DMS153 treated with DMSO at 0.1 percent for 48 hours (cell line): ENCODE results near the gene PTPRN2.
"Not testable (repeated sequence)": the region's sequence is repeated elsewhere in the genome, so short reads cannot be mapped to it uniquely, and the experiment has no call there.

Experiments
- DNase-seq: peaks from one replicate; lab custom pipeline; 2025; ENCODE audit not compliant: unreplicated experiment; lab: John Stamatoyannopoulos, UW

Gene PTPRN2

GRCh38 chr7:158428131-158428836 is 159.3 kb downstream of the PTPRN2 start:
- DNase-seq: no peak

- DNase-seq: not testable (repeated sequence)
Observed at GRCh38 chr7:158425676-158426075, 161.9 kb downstream of the PTPRN2 start.

GRCh38 chr7:158424531-158424930 is 163.1 kb downstream of the PTPRN2 start:
- no peak for DNase-seq

GRCh38 chr7:158424011-158424410 is 163.6 kb downstream of the PTPRN2 start:
- no peak for DNase-seq

- no peak for DNase-seq
Observed at GRCh38 chr7:158422887-158423560, 164.6 kb downstream of the PTPRN2 start.

- no peak for DNase-seq
Observed at GRCh38 chr7:158422196-158422886, 165.3 kb downstream of the PTPRN2 start.

- no peak for DNase-seq
Observed at GRCh38 chr7:158421361-158421760, 166.3 kb downstream of the PTPRN2 start.

GRCh38 chr7:158420591-158421340 is 166.9 kb downstream of the PTPRN2 start:
- no peak for DNase-seq

- no peak for DNase-seq
Observed at GRCh38 chr7:158419238-158419785, 168.3 kb downstream of the PTPRN2 start.

- DNase-seq: not testable (repeated sequence)
Observed at GRCh38 chr7:158418395-158418794, 169.2 kb downstream of the PTPRN2 start.

- DNase-seq: no peak
Observed at GRCh38 chr7:158416283-158416933, 171.2 kb downstream of the PTPRN2 start.

GRCh38 chr7:158415316-158415715 is 172.3 kb downstream of the PTPRN2 start:
- DNase-seq: no peak

GRCh38 chr7:158414486-158414961 is 173.1 kb downstream of the PTPRN2 start:
- peak; percentile 81 for DNase-seq

- no peak for DNase-seq
Observed at GRCh38 chr7:158414002-158414401, 173.6 kb downstream of the PTPRN2 start.

- DNase-seq: no peak
Observed at GRCh38 chr7:158411232-158411950, 176.2 kb downstream of the PTPRN2 start.

- DNase-seq: no peak
Observed at GRCh38 chr7:158410720-158411119, 176.9 kb downstream of the PTPRN2 start.

- DNase-seq: no peak
Observed at GRCh38 chr7:158409816-158410330, 177.8 kb downstream of the PTPRN2 start.

GRCh38 chr7:158409120-158409519 is 178.5 kb downstream of the PTPRN2 start:
- DNase-seq: no peak

GRCh38 chr7:158408318-158408920 is 179.2 kb downstream of the PTPRN2 start:
- no peak for DNase-seq
